HG02970 (cell line): Measurements from ENCODE around the gene MYOM3.

Experiments
- ATAC-seq: cut with Tn5 transposase; IDR thresholded peaks from one replicate; pipeline ENCODE4 v1.9.1; 2021; ENCODE audit warnings: mild to moderate bottlenecking, moderate library complexity, moderate number of reproducible peaks; ENCODE audit not compliant: unreplicated experiment, low FRiP score

Gene MYOM3

GRCh38 chr1:24139222-24139489, 27.2 kb upstream of the MYOM3 start:
- ATAC-seq: no peak

- ATAC-seq: no peak
Observed at GRCh38 chr1:24138476-24139221, 26.7 kb upstream of the MYOM3 start.

GRCh38 chr1:24136956-24137539, 25.1 kb upstream of the MYOM3 start:
- ATAC-seq: no peak

- ATAC-seq: no peak
Observed at GRCh38 chr1:24134376-24134775, 22.4 kb upstream of the MYOM3 start.

GRCh38 chr1:24133819-24134218, 21.9 kb upstream of the MYOM3 start:
- ATAC-seq: no peak

- no peak for ATAC-seq
Observed at GRCh38 chr1:24130385-24130784, 18.4 kb upstream of the MYOM3 start.

- ATAC-seq: no peak
Observed at GRCh38 chr1:24127801-24128363, 15.9 kb upstream of the MYOM3 start.

GRCh38 chr1:24127134-24127800, 15.3 kb upstream of the MYOM3 start:
- ATAC-seq: no peak

GRCh38 chr1:24126672-24127023, 14.7 kb upstream of the MYOM3 start:
- ATAC-seq: no peak

GRCh38 chr1:24126018-24126671, 14.2 kb upstream of the MYOM3 start:
- no peak for ATAC-seq

GRCh38 chr1:24125456-24125855, 13.5 kb upstream of the MYOM3 start:
- ATAC-seq: no peak

GRCh38 chr1:24124980-24125379, 13.0 kb upstream of the MYOM3 start:
- no peak for ATAC-seq

- no peak for ATAC-seq
Observed at GRCh38 chr1:24123611-24124010, 11.7 kb upstream of the MYOM3 start.

- ATAC-seq: no peak
Observed at GRCh38 chr1:24122776-24123175, 10.8 kb upstream of the MYOM3 start.

- no peak for ATAC-seq
Observed at GRCh38 chr1:24121406-24121805, 9.5 kb upstream of the MYOM3 start.

- ATAC-seq: no peak
Observed at GRCh38 chr1:24120965-24121364, 9.0 kb upstream of the MYOM3 start.

- ATAC-seq: no peak
Observed at GRCh38 chr1:24119859-24120756, 8.2 kb upstream of the MYOM3 start.

GRCh38 chr1:24119489-24119858, 7.5 kb upstream of the MYOM3 start:
- ATAC-seq: no peak

GRCh38 chr1:24118410-24119242, 6.7 kb upstream of the MYOM3 start:
- ATAC-seq: no peak
